GM21381 (cell line): ENCODE results near the gene WFDC1.
"Not testable (repeated sequence)": the region's sequence is repeated elsewhere in the genome, so short reads cannot be mapped to it uniquely, and the experiment has no call there.

Experiments used
- ATAC-seq: cut with Tn5 transposase; IDR thresholded peaks from one replicate; pipeline ENCODE4 v1.9.1; 2021; ENCODE audit warnings: mild to moderate bottlenecking, moderate library complexity; ENCODE audit not compliant: unreplicated experiment

The WFDC1 gene

GRCh38 chr16:84324434-84325262 lies 30.0 kb downstream of the WFDC1 start:
- no peak for ATAC-seq

GRCh38 chr16:84326545-84326944 lies 31.9 kb downstream of the WFDC1 start:
- no peak for ATAC-seq

- no peak for ATAC-seq
Measured at GRCh38 chr16:84327926-84328505, 33.3 kb downstream of the WFDC1 start.

- ATAC-seq: no peak
Measured at GRCh38 chr16:84329016-84329415, 34.3 kb downstream of the WFDC1 start.

- no peak for ATAC-seq
Measured at GRCh38 chr16:84329843-84330684, 35.4 kb downstream of the WFDC1 start.

- no peak for ATAC-seq
Measured at GRCh38 chr16:84330685-84331050, 36.0 kb downstream of the WFDC1 start.

- no peak for ATAC-seq
Measured at GRCh38 chr16:84331998-84332780, 37.5 kb downstream of the WFDC1 start.

- no peak for ATAC-seq
Measured at GRCh38 chr16:84332975-84333684, 38.5 kb downstream of the WFDC1 start.

GRCh38 chr16:84334058-84334457 lies 39.4 kb downstream of the WFDC1 start:
- no peak for ATAC-seq

GRCh38 chr16:84334482-84334881 lies 39.8 kb downstream of the WFDC1 start:
- no peak for ATAC-seq

- ATAC-seq: not testable (repeated sequence)
Measured at GRCh38 chr16:84337236-84337635, 42.6 kb downstream of the WFDC1 start.

GRCh38 chr16:84339311-84339710 lies 44.6 kb downstream of the WFDC1 start:
- no peak for ATAC-seq

GRCh38 chr16:84339766-84340165 lies 45.1 kb downstream of the WFDC1 start:
- no peak for ATAC-seq

GRCh38 chr16:84340325-84341040 lies 45.8 kb downstream of the WFDC1 start:
- no peak for ATAC-seq

GRCh38 chr16:84341528-84342295 lies 47.0 kb downstream of the WFDC1 start:
- no peak for ATAC-seq

- not testable (repeated sequence) for ATAC-seq
Measured at GRCh38 chr16:84343800-84344199, 49.1 kb downstream of the WFDC1 start.

- ATAC-seq: no peak
Measured at GRCh38 chr16:84344781-84345180, 50.1 kb downstream of the WFDC1 start.

- no peak for ATAC-seq
Measured at GRCh38 chr16:84347161-84347560, 52.5 kb downstream of the WFDC1 start.

GRCh38 chr16:84348386-84348888 lies 53.8 kb downstream of the WFDC1 start:
- no peak for ATAC-seq
